ENCODE data around the gene ZNF655. TPM values are rescaled to one million over a fixed set of nuclear protein-coding genes. Genes with fewer than 3 reads are reported as not detected.
"Not testable (repeated sequence)": the region's sequence is repeated elsewhere in the genome, so short reads cannot be mapped to it uniquely, and the experiment has no call there.

The ZNF655 gene
- total RNA-seq, 2 donors from 2014 or later = 134 to 135 TPM

GRCh38 chr7:99568770-99569169, 10.3 kb downstream of the ZNF655 start:
- H3K27ac Mint-ChIP-seq; H3K4me3 Mint-ChIP-seq; DNase-seq; H3K9me3 ChIP-seq (ENCODE audit: control insufficient read depth, low read length, poor library complexity, severe bottlenecking); H3K27me3 Mint-ChIP-seq; ATAC-seq: not testable (repeated sequence)
- Mint-ChIP-seq H3K36me3 (ENCODE audit: low read depth) (peaks cover 14% of the 10 kb centered on the region), H3K4me1 (peaks cover 18% of the 10 kb centered on the region)

GRCh38 chr7:99571768-99572167, 13.3 kb downstream of the ZNF655 start:
- H3K4me1 Mint-ChIP-seq = peaks cover 6% of the 10 kb centered on the region
- no peaks in the 10 kb centered on the region for H3K27me3 Mint-ChIP-seq
- H3K9me3 ChIP-seq (ENCODE audit: control insufficient read depth, low read length, poor library complexity, severe bottlenecking) = no peaks in the 10 kb centered on the region
- ATAC-seq = no peak
- H3K36me3 Mint-ChIP-seq (ENCODE audit: low read depth) = peaks cover 6% of the 10 kb centered on the region
- H3K27ac Mint-ChIP-seq = no peak overlapping the region
- no peak for DNase-seq
- no peak overlapping the region for H3K4me3 Mint-ChIP-seq

- H3K36me3 Mint-ChIP-seq (ENCODE audit: low read depth) = peaks cover 6% of the 10 kb centered on the region
- DNase-seq = no peak
- no peak overlapping the region for H3K4me3 Mint-ChIP-seq
- ATAC-seq = no peak
- H3K27ac Mint-ChIP-seq = peak overlapping the region; percentile 14
- no peaks in the 10 kb centered on the region for H3K9me3 ChIP-seq (ENCODE audit: control insufficient read depth, low read length, poor library complexity, severe bottlenecking)
- H3K27me3 Mint-ChIP-seq = no peaks in the 10 kb centered on the region
- H3K4me1 Mint-ChIP-seq = peaks cover 6% of the 10 kb centered on the region
Measured at GRCh38 chr7:99573257-99573656, 14.8 kb downstream of the ZNF655 start.

GRCh38 chr7:99576251-99576650, 17.8 kb downstream of the ZNF655 start:
- H3K27ac Mint-ChIP-seq = no peak overlapping the region
- no peak overlapping the region for H3K4me3 Mint-ChIP-seq
- H3K9me3 ChIP-seq (ENCODE audit: control insufficient read depth, low read length, poor library complexity, severe bottlenecking) = no peaks in the 10 kb centered on the region
- no peak for ATAC-seq
- no peaks in the 10 kb centered on the region for H3K27me3 Mint-ChIP-seq
- DNase-seq = no peak
- peaks cover 6% of the 10 kb centered on the region for H3K36me3 Mint-ChIP-seq (ENCODE audit: low read depth)
- H3K4me1 Mint-ChIP-seq = peaks cover 18% of the 10 kb centered on the region

- H3K27me3 Mint-ChIP-seq = peaks cover 2% of the 10 kb centered on the region
- H3K36me3 Mint-ChIP-seq (ENCODE audit: low read depth) = no peaks in the 10 kb centered on the region
- H3K4me1 Mint-ChIP-seq = peaks cover 14% of the 10 kb centered on the region
- H3K9me3 ChIP-seq (ENCODE audit: control insufficient read depth, low read length, poor library complexity, severe bottlenecking) = no peaks in the 10 kb centered on the region
- DNase-seq = no peak
- H3K27ac Mint-ChIP-seq = no peak overlapping the region
- no peak for ATAC-seq
- peak overlapping the region; percentile 95 for H3K4me3 Mint-ChIP-seq
Measured at GRCh38 chr7:99579281-99579955, 21.0 kb downstream of the ZNF655 start.

GRCh38 chr7:99579956-99580777, 21.7 kb downstream of the ZNF655 start:
- no peaks in the 10 kb centered on the region for H3K9me3 ChIP-seq (ENCODE audit: control insufficient read depth, low read length, poor library complexity, severe bottlenecking)
- DNase-seq (peak; percentile 21 to 43 (median 35)), ATAC-seq (peak; percentile 81)
- peaks cover 9% of the 10 kb centered on the region for H3K27me3 Mint-ChIP-seq
- no peaks in the 10 kb centered on the region for H3K36me3 Mint-ChIP-seq (ENCODE audit: low read depth)
- H3K4me3 Mint-ChIP-seq = peak overlapping the region; percentile 95
- peak overlapping the region; percentile 41 for H3K27ac Mint-ChIP-seq
- peaks cover 14% of the 10 kb centered on the region for H3K4me1 Mint-ChIP-seq

- Mint-ChIP-seq H3K4me1 (peaks cover 14% of the 10 kb centered on the region), H3K4me3 (peak overlapping the region; percentile 95), H3K27ac (peak overlapping the region; percentile 41)
- H3K9me3 ChIP-seq (ENCODE audit: control insufficient read depth, low read length, poor library complexity, severe bottlenecking); H3K27me3 Mint-ChIP-seq; ATAC-seq; DNase-seq; H3K36me3 Mint-ChIP-seq (ENCODE audit: low read depth): not testable (repeated sequence)
Measured at GRCh38 chr7:99580778-99581332, 22.4 kb downstream of the ZNF655 start.

- Mint-ChIP-seq H3K27me3 (peaks cover 33% of the 10 kb centered on the region), H3K4me3 (no peak overlapping the region), H3K4me1 (no peaks in the 10 kb centered on the region), H3K27ac (no peak overlapping the region), H3K36me3 (ENCODE audit: low read depth) (no peaks in the 10 kb centered on the region)
- DNase-seq (no peak), ATAC-seq (no peak)
- no peaks in the 10 kb centered on the region for H3K9me3 ChIP-seq (ENCODE audit: control insufficient read depth, low read length, poor library complexity, severe bottlenecking)
Measured at GRCh38 chr7:99588868-99589267, 30.4 kb downstream of the ZNF655 start.

- Mint-ChIP-seq H3K27ac (no peak overlapping the region), H3K4me1 (no peaks in the 10 kb centered on the region), H3K4me3 (no peak overlapping the region), H3K27me3 (no peaks in the 10 kb centered on the region), H3K36me3 (ENCODE audit: low read depth) (no peaks in the 10 kb centered on the region)
- H3K9me3 ChIP-seq (ENCODE audit: control insufficient read depth, low read length, poor library complexity, severe bottlenecking) = no peaks in the 10 kb centered on the region
- no peak for ATAC-seq
- DNase-seq = no peak
Measured at GRCh38 chr7:99594948-99595745, 36.7 kb downstream of the ZNF655 start.

GRCh38 chr7:99596408-99596955, 38.0 kb downstream of the ZNF655 start:
- Mint-ChIP-seq H3K4me3 (no peak overlapping the region), H3K27me3 (no peaks in the 10 kb centered on the region), H3K36me3 (ENCODE audit: low read depth) (no peaks in the 10 kb centered on the region), H3K27ac (no peak overlapping the region), H3K4me1 (no peaks in the 10 kb centered on the region)
- DNase-seq = no peak
- no peak for ATAC-seq
- H3K9me3 ChIP-seq (ENCODE audit: control insufficient read depth, low read length, poor library complexity, severe bottlenecking) = no peaks in the 10 kb centered on the region

GRCh38 chr7:99597762-99598501, 39.5 kb downstream of the ZNF655 start, which contains the start of gene TMEM225B:
TSS of gene TMEM225B (plus strand) at chr7:99598267. CDS start at chr7:99604389, 6,122 bp downstream.
- DNase-seq (no peak), ATAC-seq (no peak)
- H3K9me3 ChIP-seq (ENCODE audit: control insufficient read depth, low read length, poor library complexity, severe bottlenecking) = no peaks in the 10 kb centered on the region
- H3K27ac Mint-ChIP-seq = no peak within 1 kb of the TSS
- no peak within 1 kb of the TSS for H3K4me3 Mint-ChIP-seq
- H3K27me3 Mint-ChIP-seq = no peaks in the 10 kb centered on the region
- H3K4me1 Mint-ChIP-seq = no peaks in the 10 kb centered on the region
- H3K36me3 Mint-ChIP-seq (ENCODE audit: low read depth) = no peaks in the 10 kb centered on the region

- no peaks in the 10 kb centered on the region for H3K4me1 Mint-ChIP-seq
- H3K4me3 Mint-ChIP-seq = no peak overlapping the region
- DNase-seq (no peak), ATAC-seq (no peak)
- no peak overlapping the region for H3K27ac Mint-ChIP-seq
- H3K27me3 Mint-ChIP-seq = no peaks in the 10 kb centered on the region
- no peaks in the 10 kb centered on the region for H3K36me3 Mint-ChIP-seq (ENCODE audit: low read depth)
- no peaks in the 10 kb centered on the region for H3K9me3 ChIP-seq (ENCODE audit: control insufficient read depth, low read length, poor library complexity, severe bottlenecking)
Measured at GRCh38 chr7:99599836-99600235, 41.4 kb downstream of the ZNF655 start.

All from T-helper 17 cell (primary cell).